Sigmoid colon (tissue), 7 donors: ENCODE data around the gene NKX3-2. TPM values are rescaled to one million over a fixed set of nuclear protein-coding genes. Genes with fewer than 3 reads are reported as not detected.

Experiments used
- DNase-seq: peaks from one replicate; pipeline ENCODE4 v3.0.0-alpha.2; 2019
- H3K27ac ChIP-seq, 4 donors: fragments of 200-600 bp; sonication (generic); one replicate each; pipeline ENCODE4 v1.5.1; 2016 to 2019; ENCODE audit warnings: mild to moderate bottlenecking in 1 of 4
- H3K27me3 ChIP-seq, 3 donors: fragments of 200-600 bp; sonication (generic); one replicate each; pipeline ENCODE4 v1.5.1; 2019; ENCODE audit warnings: mild to moderate bottlenecking in 1 of 3
- H3K36me3 ChIP-seq, 4 donors: fragments of 200-600 bp; sonication (generic); one replicate each; pipeline ENCODE4 v1.5.1; 2016 to 2019
- H3K4me1 ChIP-seq, 4 donors: fragments of 200-600 bp; sonication (generic); one replicate each; pipeline ENCODE4 v1.5.1; 2017 to 2019
- H3K4me3 ChIP-seq, 4 donors: fragments of 200-600 bp; sonication (generic); one replicate each; pipeline ENCODE4 v1.5.1; 2017 to 2019; ENCODE audit warnings: mild to moderate bottlenecking in 2 of 4, moderate library complexity in 1 of 4
- H3K9me3 ChIP-seq, 4 donors: fragments of 200-600 bp in 3 of 4; sonication (generic) in 3 of 4; one replicate each; pipeline versions ENCODE4 v1.5.1 to v1.6.1; 2013 to 2019
- EP300 ChIP-seq, 4 donors: sonication (generic); formaldehyde crosslinking; IDR thresholded peaks; one replicate each; pipeline ENCODE4 v1.6.1; 2017; ENCODE audit warnings: antibody characterized with exemption in 4 of 4
- POLR2A ChIP-seq, 2 donors: fragments of 450-650 bp; IDR thresholded peaks; one replicate each; pipeline ENCODE4 v1.6.1; 2016; ENCODE audit warnings: antibody characterized with exemption in 2 of 2, mild to moderate bottlenecking in 2 of 2, moderate library complexity in 2 of 2
- POLR2AphosphoS5 ChIP-seq, 4 donors: sonication (generic); formaldehyde crosslinking; IDR thresholded peaks; one replicate each; pipeline ENCODE4 v1.6.1; 2017; ENCODE audit warnings: antibody characterized with exemption in 4 of 4
- WGBS, 2 donors: extraction: QIAGEN DNeasy Blood & Tissue Kit; methylation state at CpG; one replicate each; pipeline ENCODE4 v1.1.7; 2013; 5-methylcytosine and 5-hydroxymethylcytosine counted together
- intact Hi-C: fragments of 100-400 bp; cut with DNase I; formaldehyde crosslinking; loops from one replicate; pipeline ENCODE4 v1.15.1; 2023
- polyA plus RNA-seq, 3 donors: library from polyadenylated mRNA; stranded (reverse); fragments of 200-250 nt; gene quantifications; one replicate each; pipeline ENCODE4 v1.2.3, GENCODE V29; 2013
- total RNA-seq, 4 donors: library from RNA; depleted of rRNA; stranded (reverse); fragments of >200 nt; gene quantifications; one replicate each; pipeline ENCODE4 v1.1.0, GENCODE V29; 2016
- TF ChIP-seq, protein P1 (sequence below), 4 experiments: fragments of 450-650 bp in 3 of 4; fragments of 200-600 bp in 1 of 4; IDR thresholded peaks; one replicate each; pipeline ENCODE4 v1.5.1; 2016 to 2019; ENCODE audit warnings: antibody characterized with exemption in 4 of 4, mild to moderate bottlenecking in 3 of 4, moderate library complexity in 2 of 4
- donor health status: healthy with polysubstance abuse.
- donor health status: Bipolar disorder and iron deficiency.
- donor health status: healthy.

Gene NKX3-2
- total and polyA plus RNA-seq, 7 donors: 0.60 to 28.2 (median 20.3) TPM; not detected in 1

DNA sequence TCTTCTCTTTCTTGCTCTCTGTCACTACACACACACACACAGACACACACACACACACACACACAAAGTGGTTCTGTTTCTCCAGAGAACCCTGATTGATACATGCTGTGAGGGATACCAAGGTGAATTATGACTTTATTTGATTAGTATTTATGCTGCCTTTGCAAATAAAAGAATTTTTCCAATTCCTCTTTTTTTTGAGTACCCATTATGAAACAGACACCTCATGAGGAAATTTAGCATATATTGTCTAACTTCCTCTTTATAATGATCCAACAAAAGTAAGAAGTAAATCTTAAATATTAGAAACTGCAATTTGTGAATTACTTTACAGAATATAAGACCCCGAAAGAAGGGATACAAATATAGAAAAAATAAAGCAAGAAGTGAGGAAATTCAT, 45.8 kb downstream of the NKX3-2 start:
- no peak for DNase-seq
- H3K36me3 ChIP-seq: no peaks in the 10 kb centered on the region
- no peak overlapping the region for H3K4me3 ChIP-seq
- WGBS, 2 donors: 95 to 97% methylated on average over 1 of the region's 1 CpG
- no peaks in the 10 kb centered on the region for H3K4me1 ChIP-seq
- intact Hi-C loops: no loop called here
- no peaks in the 10 kb centered on the region for H3K27me3 ChIP-seq
- no peaks in the 10 kb centered on the region for H3K9me3 ChIP-seq
- no peak overlapping the region for H3K27ac ChIP-seq
- TF ChIP-seq EP300 (IDR thresholded peaks at IDR 0.05) (no peak), POLR2AphosphoS5 (IDR thresholded peaks at IDR 0.05) (no peak), POLR2A (IDR thresholded peaks at IDR 0.05) (no peak)
- TF ChIP-seq, protein P1, sequence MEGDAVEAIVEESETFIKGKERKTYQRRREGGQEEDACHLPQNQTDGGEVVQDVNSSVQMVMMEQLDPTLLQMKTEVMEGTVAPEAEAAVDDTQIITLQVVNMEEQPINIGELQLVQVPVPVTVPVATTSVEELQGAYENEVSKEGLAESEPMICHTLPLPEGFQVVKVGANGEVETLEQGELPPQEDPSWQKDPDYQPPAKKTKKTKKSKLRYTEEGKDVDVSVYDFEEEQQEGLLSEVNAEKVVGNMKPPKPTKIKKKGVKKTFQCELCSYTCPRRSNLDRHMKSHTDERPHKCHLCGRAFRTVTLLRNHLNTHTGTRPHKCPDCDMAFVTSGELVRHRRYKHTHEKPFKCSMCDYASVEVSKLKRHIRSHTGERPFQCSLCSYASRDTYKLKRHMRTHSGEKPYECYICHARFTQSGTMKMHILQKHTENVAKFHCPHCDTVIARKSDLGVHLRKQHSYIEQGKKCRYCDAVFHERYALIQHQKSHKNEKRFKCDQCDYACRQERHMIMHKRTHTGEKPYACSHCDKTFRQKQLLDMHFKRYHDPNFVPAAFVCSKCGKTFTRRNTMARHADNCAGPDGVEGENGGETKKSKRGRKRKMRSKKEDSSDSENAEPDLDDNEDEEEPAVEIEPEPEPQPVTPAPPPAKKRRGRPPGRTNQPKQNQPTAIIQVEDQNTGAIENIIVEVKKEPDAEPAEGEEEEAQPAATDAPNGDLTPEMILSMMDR (IDR thresholded peaks at IDR 0.05): no peak

DNA sequence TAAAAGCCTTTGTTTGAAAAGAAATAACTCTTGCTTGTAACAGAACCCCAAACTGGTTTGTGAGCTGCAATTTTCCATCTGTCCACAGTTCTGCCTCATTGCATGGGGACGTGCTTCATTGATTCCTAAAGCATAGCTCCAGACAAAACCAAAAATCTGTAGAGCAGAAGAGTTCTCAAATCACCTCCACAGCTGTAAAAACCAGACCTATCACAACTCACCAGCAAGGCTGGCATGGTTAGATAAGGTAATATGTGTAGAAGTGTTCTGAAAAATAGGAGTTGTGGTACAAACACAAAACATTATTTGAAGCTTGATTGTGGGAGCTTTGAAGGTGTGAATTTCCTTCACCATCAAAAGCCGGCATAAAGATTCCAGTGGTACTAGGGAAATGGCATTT, 47.7 kb downstream of the NKX3-2 start:
- no peaks in the 10 kb centered on the region for H3K9me3 ChIP-seq
- no peaks in the 10 kb centered on the region for H3K36me3 ChIP-seq
- no peak overlapping the region for H3K4me3 ChIP-seq
- TF ChIP-seq EP300 (IDR thresholded peaks at IDR 0.05): no peak
- TF ChIP-seq POLR2AphosphoS5 (IDR thresholded peaks at IDR 0.05): no peak
- TF ChIP-seq, protein P1 (IDR thresholded peaks at IDR 0.05): no peak
- no peak for TF ChIP-seq POLR2A (IDR thresholded peaks at IDR 0.05)
- intact Hi-C loops: no loop called here
- DNase-seq: no peak
- H3K4me1 ChIP-seq: no peaks in the 10 kb centered on the region
- no peaks in the 10 kb centered on the region for H3K27me3 ChIP-seq
- no peak overlapping the region for H3K27ac ChIP-seq
- 64 to 73% methylated on average over 2 of the region's 2 CpGs for WGBS, 2 donors

DNA sequence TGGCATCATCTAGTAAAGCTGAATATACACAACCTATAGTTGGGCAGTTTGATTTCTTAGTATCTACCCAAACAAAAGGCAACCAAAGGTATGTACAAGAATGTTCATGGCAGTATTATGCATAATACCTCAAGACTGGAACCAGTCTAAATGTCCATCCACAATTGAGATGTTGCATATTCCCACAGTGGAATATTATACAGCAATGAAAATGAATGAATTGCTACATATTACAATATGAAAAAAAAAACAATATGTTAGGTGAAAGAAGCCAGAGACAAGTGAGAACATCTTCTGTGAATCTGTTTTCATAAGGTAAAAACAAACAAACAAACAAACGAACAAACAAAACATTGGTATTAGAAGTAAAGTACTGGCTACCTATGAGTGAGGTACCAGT, 48.6 kb downstream of the NKX3-2 start:
- Histone ChIP-seq H3K27ac (no peak overlapping the region), H3K4me3 (no peak overlapping the region), H3K4me1 (no peaks in the 10 kb centered on the region), H3K36me3 (no peaks in the 10 kb centered on the region), H3K9me3 (no peaks in the 10 kb centered on the region), H3K27me3 (no peaks in the 10 kb centered on the region)
- intact Hi-C loops: no loop called here
- WGBS, 2 donors: 87 to 92% methylated on average over 1 of the region's 1 CpG
- TF ChIP-seq EP300 (IDR thresholded peaks at IDR 0.05) (no peak), POLR2A (IDR thresholded peaks at IDR 0.05) (no peak)
- DNase-seq: no peak

DNA sequence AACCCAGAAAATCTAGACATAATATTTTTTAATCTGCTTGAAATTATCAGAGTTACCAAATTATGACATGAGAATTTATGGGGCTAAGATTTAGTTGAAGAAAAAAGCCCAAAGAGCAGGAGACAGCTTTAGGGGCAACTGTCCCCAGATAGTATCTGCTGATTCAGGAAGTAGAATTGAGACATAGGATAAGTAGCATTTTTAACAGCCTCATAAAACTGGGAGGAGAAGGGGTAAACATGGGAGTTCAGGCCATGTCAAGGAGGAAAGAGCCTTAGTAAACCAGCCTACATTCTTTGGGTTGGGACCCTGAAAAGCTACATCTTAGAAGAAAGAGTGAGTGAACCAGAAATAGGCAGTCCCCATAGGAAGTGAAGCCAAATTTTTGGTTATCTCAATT, 50.5 kb downstream of the NKX3-2 start:
- Histone ChIP-seq H3K36me3 (no peaks in the 10 kb centered on the region), H3K27ac (no peak overlapping the region), H3K4me1 (no peaks in the 10 kb centered on the region), H3K27me3 (no peaks in the 10 kb centered on the region), H3K4me3 (no peak overlapping the region), H3K9me3 (no peaks in the 10 kb centered on the region)
- intact Hi-C loops: no loop called here
- TF ChIP-seq EP300 (IDR thresholded peaks at IDR 0.05) (no peak), POLR2A (IDR thresholded peaks at IDR 0.05) (no peak), POLR2AphosphoS5 (IDR thresholded peaks at IDR 0.05) (no peak)
- TF ChIP-seq, protein P1 (IDR thresholded peaks at IDR 0.05): no peak
- DNase-seq: no peak

DNA sequence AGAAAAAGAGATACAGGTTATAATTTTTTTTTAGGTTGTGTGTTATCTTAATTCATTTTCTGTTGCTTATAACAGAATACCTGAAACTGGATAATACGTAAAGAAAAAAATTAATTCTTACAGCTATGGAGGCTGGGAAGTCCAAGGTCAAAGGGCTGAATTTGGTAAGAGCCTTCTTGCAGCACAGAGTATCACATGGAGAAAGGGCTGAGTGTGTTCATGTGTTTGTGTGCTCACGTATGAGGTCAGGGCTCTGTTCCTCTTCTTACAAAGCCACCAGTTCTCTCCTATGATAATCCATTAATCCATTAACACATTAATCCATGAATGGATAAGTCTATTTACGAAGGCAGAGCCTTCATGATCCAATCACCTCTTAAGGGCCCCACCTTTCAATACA, 51.6 kb downstream of the NKX3-2 start:
- DNase-seq: no peak
- WGBS, 2 donors: 94 to 95% methylated on average over 3 of the region's 3 CpGs
- Histone ChIP-seq H3K4me3 (no peak overlapping the region), H3K27me3 (no peaks in the 10 kb centered on the region), H3K27ac (no peak overlapping the region), H3K36me3 (no peaks in the 10 kb centered on the region), H3K9me3 (no peaks in the 10 kb centered on the region), H3K4me1 (no peaks in the 10 kb centered on the region)
- intact Hi-C loops: no loop called here
- no peak for TF ChIP-seq EP300 (IDR thresholded peaks at IDR 0.05)
- TF ChIP-seq, protein P1 (IDR thresholded peaks at IDR 0.05): no peak
- no peak for TF ChIP-seq POLR2A (IDR thresholded peaks at IDR 0.05)
- no peak for TF ChIP-seq POLR2AphosphoS5 (IDR thresholded peaks at IDR 0.05)

Other genes with a start within 250 kb of the NKX3-2 start
- 10 to 100 TPM; 24.1 to 32.1 (median 28.7) TPM for gene RAB28, start 60.2 kb downstream of the NKX3-2 start, total RNA-seq
- gene RAB28, start 60.2 kb downstream of the NKX3-2 start, polyA plus RNA-seq: 10 to 100 TPM; 12.7 to 18.7 (median 16.8) TPM
- 10 to 100 TPM; 34.3 to 46.0 (median 40.7) TPM for gene BOD1L1, start 83.2 kb upstream of the NKX3-2 start, total RNA-seq
- 10 to 100 TPM in 2 of 3 donors, 1 to 10 TPM in 1; 8.3 to 17.7 (median 10.8) TPM for gene BOD1L1, start 83.2 kb upstream of the NKX3-2 start, polyA plus RNA-seq